Nephron progenitor cell (in vitro differentiated cells): ENCODE data around the gene HIC1.

Source experiments
- DNase-seq: peaks from one replicate; pipeline ENCODE4 v3.0.0; 2021
- H3K27ac Mint-ChIP-seq: 2 replicates; pipeline ENCODE4 v1.8.0; 2021; ENCODE audit warnings: mild to moderate bottlenecking, moderate library complexity, mixed read lengths
- H3K27me3 Mint-ChIP-seq: 2 replicates; pipeline ENCODE4 v1.8.0; 2021; ENCODE audit warnings: mild to moderate bottlenecking, low read depth, mixed read lengths; ENCODE audit not compliant: poor library complexity
- H3K36me3 Mint-ChIP-seq: 2 replicates; pipeline ENCODE4 v1.8.0; 2021; ENCODE audit warnings: low read depth, mixed read lengths
- H3K4me1 Mint-ChIP-seq: 2 replicates; pipeline ENCODE4 v1.8.0; 2021; ENCODE audit warnings: mixed read lengths
- H3K4me3 Mint-ChIP-seq: 2 replicates; pipeline ENCODE4 v1.8.0; 2021; ENCODE audit warnings: mild to moderate bottlenecking, moderate library complexity, mixed read lengths
- H3K9me3 Mint-ChIP-seq: 2 replicates; pipeline ENCODE4 v1.8.0; 2021; ENCODE audit warnings: mild to moderate bottlenecking, moderate library complexity, mixed read lengths
- CTCF ChIP-seq: fragments of 200-600 bp; sonication (generic); IDR thresholded peaks from 2 replicates; pipeline ENCODE4 v1.5.0; 2021; ENCODE audit warnings: antibody characterized with exemption

HIC1 gene

GRCh38 chr17:2035541-2036488 is 19.1 kb upstream of the HIC1 start:
- H3K27me3 Mint-ChIP-seq: peaks cover 12% of the 10 kb centered on the region
- no peak overlapping the region for H3K27ac Mint-ChIP-seq
- peaks cover 37% of the 10 kb centered on the region for H3K4me1 Mint-ChIP-seq
- H3K9me3 Mint-ChIP-seq: no peaks in the 10 kb centered on the region
- DNase-seq: no peak
- no peak for TF ChIP-seq CTCF
- H3K4me3 Mint-ChIP-seq: no peak overlapping the region
- H3K36me3 Mint-ChIP-seq: peaks cover 21% of the 10 kb centered on the region

- no peaks in the 10 kb centered on the region for H3K9me3 Mint-ChIP-seq
- TF ChIP-seq CTCF: no peak
Observed at GRCh38 chr17:2037155-2037554, 17.7 kb upstream of the HIC1 start.

GRCh38 chr17:2040219-2040827 is 14.6 kb upstream of the HIC1 start:
- DNase-seq: no peak
- peaks cover 12% of the 10 kb centered on the region for H3K27me3 Mint-ChIP-seq
- peaks cover 34% of the 10 kb centered on the region for H3K36me3 Mint-ChIP-seq
- peaks cover 45% of the 10 kb centered on the region for H3K4me1 Mint-ChIP-seq
- no peak for TF ChIP-seq CTCF
- no peaks in the 10 kb centered on the region for H3K9me3 Mint-ChIP-seq
- H3K4me3 Mint-ChIP-seq: peak overlapping the region; percentile 89
- no peak overlapping the region for H3K27ac Mint-ChIP-seq

More at GRCh38 chr17:2037155-2037554, 17.7 kb upstream of the HIC1 start:
- no peak overlapping the region for H3K4me3 Mint-ChIP-seq
- H3K27me3 Mint-ChIP-seq: peaks cover 6% of the 10 kb centered on the region
- H3K4me1 Mint-ChIP-seq: peaks cover 40% of the 10 kb centered on the region
- H3K36me3 Mint-ChIP-seq: peaks cover 21% of the 10 kb centered on the region
- H3K27ac Mint-ChIP-seq: no peak overlapping the region
- DNase-seq: no peak

- Mint-ChIP-seq H3K27ac (no peak overlapping the region), H3K4me3 (peak overlapping the region; percentile 89), H3K36me3 (peaks cover 34% of the 10 kb centered on the region), H3K27me3 (peaks cover 13% of the 10 kb centered on the region), H3K4me1 (peaks cover 43% of the 10 kb centered on the region), H3K9me3 (no peaks in the 10 kb centered on the region)
- DNase-seq: no peak
- no peak for TF ChIP-seq CTCF
Observed at GRCh38 chr17:2040942-2041560, 13.9 kb upstream of the HIC1 start.

DNA sequence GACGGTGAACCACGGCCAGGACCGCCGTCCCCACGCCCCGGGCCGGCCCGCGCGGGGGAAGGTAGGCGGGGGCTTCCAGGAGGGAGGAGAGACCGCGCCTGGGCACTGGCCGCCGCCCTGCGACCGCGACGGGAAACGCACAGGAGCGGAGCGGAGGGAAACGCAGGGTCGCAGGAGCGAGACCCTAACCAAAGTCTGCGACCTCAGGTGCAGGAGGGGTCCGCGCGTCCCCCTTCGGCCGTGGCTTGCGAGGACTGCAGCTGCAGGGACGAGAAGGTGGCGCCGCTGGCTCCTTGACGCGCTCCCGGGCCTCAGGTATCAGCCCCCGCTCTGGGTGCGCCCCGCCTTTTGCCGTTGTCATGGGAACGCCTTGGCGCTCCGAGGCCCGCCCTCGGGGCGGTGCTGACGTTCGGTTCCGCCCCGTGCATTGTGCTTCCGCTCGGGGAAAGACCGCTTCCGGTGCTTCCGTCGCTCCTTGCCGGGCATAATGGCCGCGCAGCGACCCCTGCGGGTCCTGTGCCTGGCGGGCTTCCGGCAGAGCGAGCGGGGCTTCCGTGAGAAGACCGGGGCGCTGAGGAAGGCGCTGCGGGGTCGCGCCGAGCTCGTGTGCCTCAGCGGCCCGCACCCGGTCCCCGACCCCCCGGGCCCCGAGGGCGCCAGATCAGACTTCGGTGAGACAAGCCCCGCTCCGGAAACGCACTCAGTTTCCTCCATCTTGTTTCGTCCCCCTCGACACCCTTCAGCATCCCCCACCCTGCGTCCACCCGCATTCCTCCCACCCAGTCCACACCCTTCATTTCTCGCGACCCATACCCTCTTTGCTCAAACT is 13.1 kb upstream of the HIC1 start, which contains the start of gene OVCA2:
OVCA2 (plus strand) TSS at position 462 of the 829 bp plus-strand sequence; CDS start at position 488, 26 bp downstream.
- peak; percentile 30 for TF ChIP-seq CTCF
- DNase-seq: peak; percentile 97
- H3K27ac Mint-ChIP-seq: peak within 1 kb of the TSS; percentile 66
- H3K4me3 Mint-ChIP-seq: peak within 1 kb of the TSS; percentile 89
- H3K9me3 Mint-ChIP-seq: no peaks in the 10 kb centered on the region
- peaks cover 15% of the 10 kb centered on the region for H3K27me3 Mint-ChIP-seq
- peaks cover 35% of the 10 kb centered on the region for H3K4me1 Mint-ChIP-seq
- H3K36me3 Mint-ChIP-seq: peaks cover 27% of the 10 kb centered on the region
